Measurements from ENCODE around the gene MFGE8.

GRCh38 chr15:88913850-88914169, 631 bp upstream of the MFGE8 start:
- TF ChIP-seq, protein P1, sequence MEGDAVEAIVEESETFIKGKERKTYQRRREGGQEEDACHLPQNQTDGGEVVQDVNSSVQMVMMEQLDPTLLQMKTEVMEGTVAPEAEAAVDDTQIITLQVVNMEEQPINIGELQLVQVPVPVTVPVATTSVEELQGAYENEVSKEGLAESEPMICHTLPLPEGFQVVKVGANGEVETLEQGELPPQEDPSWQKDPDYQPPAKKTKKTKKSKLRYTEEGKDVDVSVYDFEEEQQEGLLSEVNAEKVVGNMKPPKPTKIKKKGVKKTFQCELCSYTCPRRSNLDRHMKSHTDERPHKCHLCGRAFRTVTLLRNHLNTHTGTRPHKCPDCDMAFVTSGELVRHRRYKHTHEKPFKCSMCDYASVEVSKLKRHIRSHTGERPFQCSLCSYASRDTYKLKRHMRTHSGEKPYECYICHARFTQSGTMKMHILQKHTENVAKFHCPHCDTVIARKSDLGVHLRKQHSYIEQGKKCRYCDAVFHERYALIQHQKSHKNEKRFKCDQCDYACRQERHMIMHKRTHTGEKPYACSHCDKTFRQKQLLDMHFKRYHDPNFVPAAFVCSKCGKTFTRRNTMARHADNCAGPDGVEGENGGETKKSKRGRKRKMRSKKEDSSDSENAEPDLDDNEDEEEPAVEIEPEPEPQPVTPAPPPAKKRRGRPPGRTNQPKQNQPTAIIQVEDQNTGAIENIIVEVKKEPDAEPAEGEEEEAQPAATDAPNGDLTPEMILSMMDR (IDR thresholded peaks at IDR 0.05 in 4 of 5, conservative IDR thresholded peaks at IDR 0.05 in 1 of 5): no peak
- TF ChIP-seq POLR2A (IDR thresholded peaks at IDR 0.05): no peak
